Measurements from ENCODE around the gene TIMP4.

Gene TIMP4

DNA sequence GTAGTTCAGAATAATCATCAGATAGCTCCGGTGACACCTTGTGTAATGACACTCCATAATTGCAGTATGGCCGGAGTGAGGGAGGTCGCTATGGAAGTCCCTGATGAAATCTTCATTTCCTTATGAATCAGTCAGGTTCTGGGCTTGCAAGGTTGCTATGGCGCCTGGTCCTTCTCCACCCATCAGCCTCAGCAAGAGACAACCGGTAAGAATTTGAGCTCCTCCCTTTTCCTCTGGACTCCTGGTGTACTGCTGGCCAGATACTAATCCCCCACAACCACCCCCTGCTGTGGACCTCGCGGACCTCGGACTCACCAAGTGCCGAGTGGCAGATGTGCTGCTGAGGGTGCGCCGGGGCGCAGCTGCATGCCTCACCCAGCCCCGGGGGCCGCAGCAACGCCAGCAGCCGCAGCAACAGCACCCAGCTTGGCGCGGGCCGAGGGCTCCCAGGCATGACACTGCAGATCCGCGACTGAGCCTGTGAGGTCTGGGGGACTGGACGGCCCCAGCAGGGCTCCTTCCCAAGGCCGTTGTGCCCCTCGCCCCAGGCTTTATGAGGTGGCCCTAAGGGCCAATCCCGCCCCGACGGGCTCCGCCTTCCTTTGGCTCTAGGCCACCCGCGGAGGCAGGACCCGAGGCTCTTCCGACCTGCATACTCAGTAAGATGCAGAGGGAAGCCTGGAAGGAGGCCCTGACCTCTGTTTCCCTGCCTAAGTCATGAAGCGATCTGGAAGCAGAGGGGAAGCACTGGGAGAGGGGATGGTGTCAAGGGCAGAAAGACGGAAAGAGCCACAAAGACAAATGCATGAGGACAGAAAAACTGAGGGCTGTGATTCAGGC, at the start of gene TIMP4:
TIMP4 (minus strand) TSS at position 526 of the 840 bp plus-strand sequence; CDS start at position 454, 72 bp downstream.
- DNase-seq, result no peak

GRCh38 chr3:12205171-12205570, 46.5 kb upstream of the TIMP4 start:
- no peak for DNase-seq

GRCh38 chr3:12201813-12202212, 43.1 kb upstream of the TIMP4 start:
- no peak for DNase-seq

- DNase-seq, result no peak
These were observed 39.6 kb upstream of the TIMP4 start for GRCh38 chr3:12198301-12198700.

- DNase-seq, result no peak
These were observed 38.8 kb upstream of the TIMP4 start for GRCh38 chr3:12197475-12197874.

DNA sequence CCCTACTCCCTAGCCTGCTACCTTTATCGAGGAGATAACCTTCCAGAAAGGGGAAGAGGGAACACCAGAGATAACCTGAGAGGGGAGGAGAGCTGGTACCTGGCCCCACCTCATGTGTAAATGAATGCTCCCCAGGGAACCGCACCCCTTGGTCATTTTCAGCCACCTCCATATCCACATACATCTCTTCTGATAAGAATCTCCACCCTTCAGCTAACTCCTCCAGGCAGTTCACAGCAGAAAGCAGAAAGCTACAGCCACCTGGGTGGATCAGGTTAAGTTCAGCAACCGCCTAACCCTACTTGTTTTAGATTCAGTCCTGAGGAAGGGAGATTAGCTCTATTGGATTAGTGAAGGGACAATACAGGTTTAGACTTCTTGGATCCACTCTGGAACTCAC, 38.0 kb upstream of the TIMP4 start:
- no peak for DNase-seq

GRCh38 chr3:12195231-12195630, 36.5 kb upstream of the TIMP4 start:
- no peak for DNase-seq

DNA sequence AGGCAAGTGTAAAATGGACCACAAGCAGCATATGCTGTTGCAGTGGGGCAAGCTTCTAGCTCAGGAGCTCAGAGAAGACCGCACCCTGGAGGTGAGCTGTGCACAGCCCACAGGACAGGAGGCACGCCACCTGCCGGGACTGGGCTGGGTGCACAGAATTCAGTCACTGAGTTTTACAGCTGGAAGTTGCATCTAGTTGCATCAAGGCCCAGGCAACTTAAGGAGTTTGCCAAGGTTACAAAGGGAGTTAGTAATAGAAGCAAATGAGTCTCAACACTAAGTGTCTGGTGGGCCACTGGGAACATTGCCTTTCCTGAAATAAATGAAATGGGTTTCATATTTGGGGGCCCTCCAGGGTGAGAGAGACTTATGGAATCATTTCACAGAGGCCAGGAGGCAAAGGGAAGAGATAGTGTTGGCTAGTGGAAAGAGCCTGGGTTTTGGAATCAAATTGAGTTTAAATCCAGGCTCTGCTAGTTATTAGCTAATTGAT, 36.0 kb upstream of the TIMP4 start:
- no peak for DNase-seq

GRCh38 chr3:12194209-12194608, 35.5 kb upstream of the TIMP4 start:
- peak; percentile 54 to 55 for DNase-seq

GRCh38 chr3:12193485-12194165, 34.9 kb upstream of the TIMP4 start:
- peak; percentile 46 to 58 for DNase-seq

GRCh38 chr3:12192655-12193484, 34.2 kb upstream of the TIMP4 start:
- DNase-seq, result no peak

DNA sequence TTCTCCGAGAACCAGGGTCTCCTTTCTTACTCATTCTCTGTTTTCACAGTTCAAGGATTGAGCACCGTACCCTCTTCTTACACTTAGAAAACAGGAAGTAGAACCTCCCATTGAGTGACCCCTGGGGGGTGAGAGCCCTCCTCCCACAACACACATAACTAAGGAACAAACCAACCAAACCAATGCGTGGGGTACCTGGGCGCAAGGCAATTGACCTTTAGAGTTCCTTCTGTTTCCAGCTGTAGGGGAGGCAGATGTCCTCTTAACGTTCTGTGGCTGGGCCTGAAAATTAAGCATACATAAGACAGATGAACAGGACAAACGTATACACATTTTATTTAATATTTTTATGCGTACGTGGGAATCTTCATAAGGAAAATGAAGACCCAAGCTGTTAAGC, 33.5 kb upstream of the TIMP4 start:
- no peak for DNase-seq

- no peak for DNase-seq
These were observed 32.8 kb upstream of the TIMP4 start for GRCh38 chr3:12191559-12191958.

GRCh38 chr3:12190832-12191231, 32.1 kb upstream of the TIMP4 start:
- no peak for DNase-seq

DNA sequence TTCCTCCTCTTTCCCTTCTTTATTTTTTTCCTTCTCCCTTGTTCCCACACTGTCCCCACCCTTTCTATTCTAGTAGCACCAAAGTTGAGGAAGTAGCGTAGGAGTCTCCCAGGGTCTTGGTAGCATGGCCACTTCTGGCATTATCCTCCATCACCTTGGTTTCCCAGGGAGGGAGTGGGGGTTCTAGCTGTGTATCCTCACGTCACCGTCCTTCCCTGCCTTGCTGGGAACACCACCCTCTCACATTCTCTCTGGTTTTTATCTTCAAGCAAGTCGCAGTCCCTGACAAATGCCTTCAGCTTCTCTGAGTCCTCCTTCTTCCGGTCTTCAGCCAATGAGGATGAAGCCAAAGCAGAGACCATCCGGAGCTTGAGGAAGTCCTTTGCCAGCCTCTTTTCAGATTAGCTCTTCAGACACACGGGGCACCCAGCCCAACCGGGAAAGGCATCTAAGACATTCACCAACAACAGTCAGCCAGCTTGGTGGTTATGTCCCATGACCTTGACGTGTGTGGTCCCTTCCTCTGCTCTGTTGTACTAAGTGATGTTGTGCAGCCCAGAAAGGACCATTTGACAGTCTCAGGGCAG, 31.6 kb upstream of the TIMP4 start:
- DNase-seq, result no peak

DNA sequence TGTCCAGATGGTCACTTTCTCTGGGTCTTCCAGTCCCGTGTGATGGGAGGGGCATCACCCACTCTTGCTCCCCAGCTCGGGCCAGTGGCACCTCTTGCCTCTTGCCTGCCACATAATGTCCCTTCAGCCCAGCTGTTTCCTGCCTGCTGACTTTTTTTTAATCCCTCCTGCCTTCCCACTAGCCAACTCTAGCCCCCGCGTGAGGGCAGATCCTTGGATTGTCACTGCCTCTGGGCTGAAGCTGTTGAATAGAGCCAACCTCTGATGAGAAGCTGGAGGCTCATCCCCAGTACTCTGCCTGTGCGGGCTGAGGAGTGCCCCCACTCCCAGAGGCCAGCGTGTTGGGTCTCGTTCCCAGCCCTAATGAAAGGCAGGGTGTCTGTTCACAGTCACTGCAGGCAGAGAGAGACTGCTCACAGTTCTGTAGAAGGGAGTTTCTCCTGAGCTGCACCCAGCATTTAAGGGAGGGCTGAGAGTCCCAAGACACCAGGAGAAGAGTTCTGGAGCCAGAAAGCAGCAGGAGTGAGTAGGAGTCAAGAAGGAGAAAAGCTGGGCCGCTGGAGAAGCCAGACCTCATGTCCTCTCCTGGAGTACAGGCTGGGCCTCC, 30.1 kb upstream of the TIMP4 start:
- no peak for DNase-seq

GRCh38 chr3:12188328-12188648, 29.6 kb upstream of the TIMP4 start:
- no peak for DNase-seq

GRCh38 chr3:12187448-12188327, 29.0 kb upstream of the TIMP4 start:
- peak; percentile 72 for DNase-seq

DNA sequence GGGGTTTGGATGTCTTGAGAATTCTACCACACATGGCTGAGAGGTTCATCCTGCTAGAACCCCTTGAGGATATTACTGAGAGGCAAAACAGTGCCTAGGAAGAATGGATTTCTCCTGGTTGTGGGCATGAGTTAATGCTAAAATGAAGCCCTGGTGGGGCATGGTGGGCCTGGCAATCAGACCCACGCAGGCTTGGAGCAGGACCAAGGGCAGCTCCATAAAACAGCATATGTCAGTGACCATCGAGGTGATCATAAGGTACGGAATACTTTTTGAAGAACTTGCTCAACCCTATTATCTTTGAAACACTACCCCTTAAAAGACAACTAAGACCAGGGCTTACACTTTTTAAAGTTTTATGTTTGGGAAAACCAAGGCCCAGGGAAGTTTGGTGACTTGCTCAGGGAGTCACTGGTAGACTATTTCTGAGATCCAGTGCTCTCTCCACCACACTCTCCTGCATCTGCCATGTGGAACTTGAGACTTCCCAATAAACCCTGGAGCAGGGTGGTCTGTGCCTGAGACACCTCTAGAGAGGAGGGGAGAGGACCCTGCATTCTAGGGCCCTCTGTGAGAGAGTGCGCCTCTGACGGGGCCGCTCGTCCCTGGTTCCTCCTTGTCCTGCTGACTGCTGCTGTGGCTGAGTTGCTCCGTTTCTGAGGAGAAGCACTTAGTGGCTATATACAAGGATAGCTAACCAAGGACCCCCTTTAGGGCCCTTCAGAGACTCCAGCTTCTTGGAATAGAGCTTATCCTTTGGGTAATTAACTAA, 28.0 kb upstream of the TIMP4 start:
- no peak for DNase-seq

DNA sequence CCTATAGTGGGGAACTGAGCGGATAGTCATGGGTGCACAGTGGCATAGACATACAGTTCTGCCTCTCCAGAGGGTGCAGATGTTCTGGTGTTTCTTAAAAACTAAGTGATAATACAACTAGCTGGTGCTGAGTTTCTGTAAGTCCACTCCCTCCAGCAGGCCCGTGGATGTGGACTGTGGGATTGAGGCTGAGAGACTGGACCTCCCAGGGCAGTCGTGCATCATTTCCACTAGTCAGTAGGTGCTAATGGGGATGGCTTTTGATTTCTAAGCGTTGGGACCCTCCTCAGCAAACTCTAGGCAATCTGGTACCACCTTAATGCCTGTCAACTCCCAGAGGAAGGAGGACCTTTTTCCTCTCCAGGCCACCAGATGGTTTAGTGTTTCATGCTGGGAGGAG, 27.3 kb upstream of the TIMP4 start:
- no peak for DNase-seq

Measured in Kasumi-1 (cell line).